ENCODE measurements around the gene STX19.

- TF ChIP-seq SIN3A (IDR thresholded peaks at IDR 0.05; ENCODE audit: borderline replicate concordance, insufficient read depth, low read length) (no peak), TAF1 (IDR thresholded peaks at IDR 0.05; ENCODE audit: borderline replicate concordance, insufficient read depth, low read length) (no peak), POLR2AphosphoS5 (IDR thresholded peaks at IDR 0.05; ENCODE audit: low read depth, low read length) (no peak), REST (IDR thresholded peaks at IDR 0.05; ENCODE audit: insufficient read depth in 1 of 2, low read depth in 2 of 2, low read length in 2 of 2) (no peak), FOXP2 (optimal IDR thresholded peaks at IDR 0.05; ENCODE audit: borderline replicate concordance, extremely low read depth, extremely low read length, insufficient read depth) (no peak)
These were observed 43.8 kb downstream of the STX19 start for GRCh38 chr3:93984618-93985017.
